ENCODE measurements around the gene CDC42SE2. TPM values are rescaled to one million over a fixed set of nuclear protein-coding genes. Genes with fewer than 3 reads are reported as not detected.

Gene CDC42SE2
- total RNA-seq, 1 experiment from 2014 or later, result 23.2 TPM

- Mint-ChIP-seq H3K27me3 (ENCODE audit: low read depth) (no peaks in the 10 kb centered on the region; the same call in 1 of the 2 replicates), H3K4me1 (peaks cover 6 to 13% of the 10 kb centered on the region in 2 experiments), H3K4me3 (no peak overlapping the region), H3K36me3 (ENCODE audit: insufficient read depth in 1 of 3, low read depth in 3 of 3) (peaks cover 3 to 11% (median 4%) of the 10 kb centered on the region in 3 experiments; a peak in 6 of 7 replicates), H3K9me3 (peaks cover 12% of the 10 kb centered on the region in 2 experiments; a peak in 4 of 5 replicates), H3K27ac (no peak overlapping the region)
- H3K27me3 ChIP-seq (ENCODE audit: insufficient read depth, low read length), result no peaks in the 10 kb centered on the region
- peaks cover 9% of the 10 kb centered on the region for H3K79me1 ChIP-seq (ENCODE audit: insufficient read depth, low read depth, low read length, poor library complexity, severe bottlenecking)
- H4K8ac ChIP-seq (replicated peaks; ENCODE audit: insufficient read length, low read depth, low read length), result no peak overlapping the region
- no peaks in the 10 kb centered on the region for H3K9me3 ChIP-seq (ENCODE audit: control insufficient read depth, low read depth, low read length)
- peaks cover 2% of the 10 kb centered on the region for H4K20me1 ChIP-seq (ENCODE audit: control insufficient read depth, insufficient read depth, insufficient read length)
- H3K4ac ChIP-seq (ENCODE audit: low read depth, low read length), result no peak overlapping the region
- H3K4me2 ChIP-seq (ENCODE audit: insufficient read depth, insufficient read length, low read length), result no peak overlapping the region
- no peak overlapping the region for H2AFZ ChIP-seq (ENCODE audit: low read length)
- no peak overlapping the region for H2BK20ac ChIP-seq (ENCODE audit: low read depth, low read length, poor library complexity, severe bottlenecking)
- no peak overlapping the region for H4K5ac ChIP-seq (ENCODE audit: insufficient read length, low read depth, low read length)
- H2BK15ac ChIP-seq (ENCODE audit: low read depth, low read length), result no peak overlapping the region
- H3K23ac ChIP-seq (ENCODE audit: insufficient read length, low read depth, low read length), result no peak overlapping the region
- H3K23me2 ChIP-seq (ENCODE audit: insufficient read length, low read depth, low read length, poor library complexity, severe bottlenecking), result no peaks in the 10 kb centered on the region
- no peaks in the 10 kb centered on the region for H3K4me1 ChIP-seq (ENCODE audit: insufficient read depth, low read length)
- DNase-seq, result no peak
- no peak overlapping the region for H3K27ac ChIP-seq (ENCODE audit: insufficient read length, low read depth, low read length)
- no peak overlapping the region for H2BK12ac ChIP-seq (ENCODE audit: insufficient read length, low read depth, low read length)
- no peak overlapping the region for H3K9ac ChIP-seq (ENCODE audit: extremely low read depth, insufficient read length, low read length)
- H3K18ac ChIP-seq (ENCODE audit: insufficient read length, low read depth, low read length), result no peak overlapping the region
- H2BK5ac ChIP-seq (ENCODE audit: insufficient read length, low read length), result no peak overlapping the region
- H3K56ac ChIP-seq (ENCODE audit: insufficient read length, low read depth, low read length), result no peak overlapping the region
- no peak overlapping the region for H2BK120ac ChIP-seq (ENCODE audit: low read depth, low read length, poor library complexity, severe bottlenecking)
- no peak overlapping the region for H4K91ac ChIP-seq (ENCODE audit: insufficient read length, low read depth, low read length)
- H3T11ph ChIP-seq (ENCODE audit: low read length), result no peak overlapping the region
- no CpG with 5 or more reads among the region's 2 CpGs for WGBS (ENCODE audit: extremely low coverage, insufficient read length, low lambda C conversion rate)
- H3K14ac ChIP-seq (ENCODE audit: insufficient read depth, low read length), result no peak overlapping the region
- TF ChIP-seq CTCF (conservative IDR thresholded peaks at IDR 0.05), result no peak
- peaks cover 2% of the 10 kb centered on the region; the same call in 1 of the 2 replicates for H3K79me2 ChIP-seq (ENCODE audit: insufficient read depth, low read length)
- H2AK5ac ChIP-seq (ENCODE audit: insufficient read length, low read length), result no peak overlapping the region
Measured at GRCh38 chr5:131282235-131282634, 18.4 kb downstream of the CDC42SE2 start.
